HEK293 (cell line): Measurements from ENCODE around the gene XPO5.

ENCODE experiments used
- CTCF ChIA-PET: fragments of 350-600 bp; formaldehyde crosslinking; extraction: SDS; loops from one replicate; lab custom pipeline; 2021; ENCODE audit warnings: antibody characterized with exemption; lab: Yijun Ruan, JAX
- POLR2A ChIA-PET: fragments of 300-600 bp; formaldehyde crosslinking; extraction: SDS; loops from one replicate; lab custom pipeline; 2020; ENCODE audit warnings: antibody characterized with exemption, inconsistent platforms; lab: Yijun Ruan, JAX
- H3K27ac ChIP-seq: fragments of 200-500 bp; sonication (Bioruptor generic); 2 replicates; pipeline ENCODE4 v1.5.1; 2014; ENCODE audit warnings: low read depth, low read length, control low read depth, inconsistent platforms; ENCODE audit errors: extremely low read depth
- H3K36me3 ChIP-seq, 2 experiments: fragments of 200-500 bp in 1 of 2; sonication (Bioruptor generic) in 1 of 2; 1 replicate in 1 of 2; 2 replicates in 1 of 2; pipeline ENCODE4 v1.5.1; 2014 to 2017; ENCODE audit warnings: inconsistent platforms in 2 of 2, low read length in 2 of 2; ENCODE audit not compliant: control insufficient read depth in 2 of 2, insufficient read depth in 1 of 2
- H3K4me1 ChIP-seq: fragments of 200-500 bp; sonication (Bioruptor generic); 2 replicates; pipeline ENCODE4 v1.5.1; 2014; ENCODE audit warnings: mild to moderate bottlenecking, low read length, inconsistent platforms; ENCODE audit not compliant: control insufficient read depth, insufficient read depth
- H3K4me3 ChIP-seq: 2 replicates; pipeline ENCODE4 v1.5.1; 2011; ENCODE audit warnings: low read depth, mild to moderate bottlenecking, control low read depth, low read length, moderate library complexity
- H3K9me3 ChIP-seq: fragments of 200-500 bp; sonication (Bioruptor generic); 2 replicates; pipeline ENCODE4 v1.5.1; 2014; ENCODE audit warnings: low read depth, low read length, inconsistent platforms; ENCODE audit not compliant: control insufficient read depth, insufficient read depth
- IKZF3 ChIP-seq: fragments of 450-650 bp; IDR thresholded peaks from 2 replicates; pipeline ENCODE4 v1.5.0; 2018; ENCODE audit warnings: missing biosample characterization, mild to moderate bottlenecking, missing genetic modification characterization, moderate library complexity
- MYNN ChIP-seq: fragments of 450-650 bp; formaldehyde crosslinking; IDR thresholded peaks from 2 replicates; pipeline ENCODE4 v1.5.1; 2016; ENCODE audit warnings: missing biosample characterization, missing genetic modification characterization, borderline replicate concordance
- SP2 ChIP-seq: fragments of 450-650 bp; formaldehyde crosslinking; IDR thresholded peaks from 2 replicates; pipeline ENCODE4 v1.5.1; 2016; ENCODE audit warnings: missing biosample characterization, missing genetic modification characterization
- SP7 ChIP-seq: fragments of 450-650 bp; formaldehyde crosslinking; IDR thresholded peaks from 2 replicates; pipeline ENCODE4 v1.5.1; 2016; ENCODE audit warnings: missing biosample characterization, missing genetic modification characterization
- ZBTB10 ChIP-seq: fragments of 450-650 bp; formaldehyde crosslinking; IDR thresholded peaks from 2 replicates; pipeline ENCODE4 v1.5.1; 2016; ENCODE audit warnings: missing biosample characterization, missing genetic modification characterization
- ZBTB17 ChIP-seq: fragments of 450-650 bp; formaldehyde crosslinking; IDR thresholded peaks from 2 replicates; pipeline ENCODE4 v1.5.1; 2016; ENCODE audit warnings: missing biosample characterization, missing genetic modification characterization
- ZBTB20 ChIP-seq: fragments of 450-650 bp; formaldehyde crosslinking; IDR thresholded peaks from 2 replicates; pipeline ENCODE4 v1.5.1; 2016; ENCODE audit warnings: missing biosample characterization, missing genetic modification characterization
- ZBTB8A ChIP-seq: fragments of 450-650 bp; formaldehyde crosslinking; IDR thresholded peaks from 2 replicates; pipeline ENCODE4 v1.5.1; 2016; ENCODE audit warnings: missing biosample characterization, missing genetic modification characterization
- ZFHX2 ChIP-seq: fragments of 450-650 bp; formaldehyde crosslinking; conservative IDR thresholded peaks from 2 replicates; pipeline ENCODE4 v1.5.1; 2016; ENCODE audit warnings: missing biosample characterization, missing genetic modification characterization
- ZFP37 ChIP-seq: fragments of 450-650 bp; formaldehyde crosslinking; IDR thresholded peaks from 2 replicates; pipeline ENCODE4 v1.5.1; 2016; ENCODE audit warnings: missing biosample characterization, missing genetic modification characterization
- ZNF140 ChIP-seq: fragments of 450-650 bp; formaldehyde crosslinking; IDR thresholded peaks from 2 replicates; pipeline ENCODE4 v1.5.1; 2016; ENCODE audit warnings: missing biosample characterization, missing genetic modification characterization
- ZNF148 ChIP-seq: fragments of 450-650 bp; formaldehyde crosslinking; IDR thresholded peaks from 2 replicates; pipeline ENCODE4 v1.5.0; 2017; ENCODE audit warnings: missing biosample characterization, missing genetic modification characterization, borderline replicate concordance
- ZNF398 ChIP-seq: fragments of 450-650 bp; formaldehyde crosslinking; IDR thresholded peaks from 2 replicates; pipeline ENCODE4 v1.5.1; 2017; ENCODE audit warnings: missing biosample characterization, missing genetic modification characterization
- ZNF449 ChIP-seq: fragments of 450-650 bp; formaldehyde crosslinking; IDR thresholded peaks from 2 replicates; pipeline ENCODE4 v1.5.1; 2017; ENCODE audit warnings: missing biosample characterization, mild to moderate bottlenecking, missing genetic modification characterization, moderate library complexity
- ZNF529 ChIP-seq: fragments of 450-650 bp; formaldehyde crosslinking; IDR thresholded peaks from 2 replicates; pipeline ENCODE4 v1.5.1; 2017; ENCODE audit warnings: missing genetic modification characterization, missing biosample characterization; ENCODE audit not compliant: insufficient replicate concordance
- ZNF558 ChIP-seq: fragments of 450-650 bp; formaldehyde crosslinking; IDR thresholded peaks from 2 replicates; pipeline ENCODE4 v1.5.1; 2016; ENCODE audit warnings: missing biosample characterization, missing genetic modification characterization
- ZNF600 ChIP-seq: fragments of 450-650 bp; formaldehyde crosslinking; IDR thresholded peaks from 2 replicates; pipeline ENCODE4 v1.5.1; 2016; ENCODE audit warnings: missing biosample characterization, missing genetic modification characterization
- ZNF626 ChIP-seq: fragments of 450-650 bp; sonication (Bioruptor Pico); formaldehyde crosslinking; IDR thresholded peaks from 2 replicates; pipeline ENCODE4 v1.5.1; 2018; ENCODE audit warnings: missing biosample characterization, missing genetic modification characterization, inconsistent platforms
- ZNF645 ChIP-seq: fragments of 450-650 bp; formaldehyde crosslinking; IDR thresholded peaks from 2 replicates; pipeline ENCODE4; 2016; ENCODE audit warnings: missing biosample characterization, missing genetic modification characterization
- ZNF660 ChIP-seq: fragments of 450-650 bp; IDR thresholded peaks from 2 replicates; pipeline ENCODE4 v1.5.1; 2018; ENCODE audit warnings: missing biosample characterization, mild to moderate bottlenecking, missing genetic modification characterization
- ZNF76 ChIP-seq: fragments of 450-650 bp; formaldehyde crosslinking; IDR thresholded peaks from 2 replicates; pipeline ENCODE4; 2016; ENCODE audit warnings: low read depth, missing biosample characterization, missing genetic modification characterization, borderline replicate concordance
- ZSCAN18 ChIP-seq: fragments of 450-650 bp; formaldehyde crosslinking; IDR thresholded peaks from 2 replicates; pipeline ENCODE4 v1.5.1; 2016; ENCODE audit warnings: missing biosample characterization, missing genetic modification characterization
- ZSCAN30 ChIP-seq: fragments of 450-650 bp; IDR thresholded peaks from 2 replicates; pipeline ENCODE4 v1.5.1; 2018; ENCODE audit warnings: missing biosample characterization, mild to moderate bottlenecking, missing genetic modification characterization, moderate library complexity

XPO5 gene

GRCh38 chr6:43509984-43510826 lies 65.6 kb downstream of the XPO5 start, which contains the start of gene LRRC73:
TSS of gene LRRC73 (minus strand) at chr6:43510346. CDS start at chr6:43509785, 561 bp downstream.
- no peaks in the 10 kb centered on the region for H3K9me3 ChIP-seq
- CTCF ChIA-PET, result interaction anchor here (0.7 to 8.5 kb wide), 9 partner anchors 9 to 366 kb away, joined by 3 to 142 read pairs (median 4); partner anchors contain the start of genes DLK2 and ZNF318
- peaks cover 16 to 55% of the 10 kb centered on the region in 2 experiments for H3K36me3 ChIP-seq
- peak within 1 kb of the TSS; percentile 51 for H3K4me3 ChIP-seq
- POLR2A ChIA-PET, result interaction anchor here (0.6 to 2.2 kb wide), 10 partner anchors 9 to 600 kb away, joined by 3 to 8 read pairs (median 4); partner anchors contain the start of genes ABCC10, KLHDC3, TJAP1 and VEGFA
- H3K4me1 ChIP-seq, result no peaks in the 10 kb centered on the region
- no peak within 1 kb of the TSS; the same call in 1 of the 2 replicates for H3K27ac ChIP-seq
- TF ChIP-seq ZNF626 (tag by site-specific recombination), result no peak
- no peak for TF ChIP-seq ZNF76 (tag by site-specific recombination)
- TF ChIP-seq ZFHX2, result peak; percentile 91
- peak; percentile 71 for TF ChIP-seq ZBTB8A
- TF ChIP-seq ZNF148 (tag by site-specific recombination), result no peak
- TF ChIP-seq ZNF140 (tag by site-specific recombination), result peak; percentile 57; the same call in 1 of the 2 replicates
- no peak for TF ChIP-seq ZNF529
- peak; percentile 31; the same call in 1 of the 2 replicates for TF ChIP-seq MYNN (tag by site-specific recombination)
- TF ChIP-seq ZNF558, result no peak
- TF ChIP-seq SP7, result 0 out of 2 replicates have a peak, but pooled peaks have one; percentile 27
- TF ChIP-seq ZBTB10 (tag by site-specific recombination), result 0 out of 2 replicates have a peak, but pooled peaks have one; percentile 20
- peak; percentile 37; the same call in 1 of the 2 replicates for TF ChIP-seq ZNF398 (tag by site-specific recombination)
- peak; percentile 42; the same call in 1 of the 2 replicates for TF ChIP-seq ZBTB20 (tag by site-specific recombination)
- no peak for TF ChIP-seq ZNF645 (tag by site-specific recombination)
- peak; percentile 65; the same call in 1 of the 2 replicates for TF ChIP-seq ZNF660
- TF ChIP-seq ZFP37 (tag by site-specific recombination), result 0 out of 2 replicates have a peak, but pooled peaks have one; percentile 17
- TF ChIP-seq IKZF3 (tag by site-specific recombination), result no peak
- TF ChIP-seq ZNF449 (tag by site-specific recombination), result peak; percentile 82
- peak; percentile 85; the same call in 1 of the 2 replicates for TF ChIP-seq ZNF600 (tag by site-specific recombination)
- peak; percentile 60 for TF ChIP-seq ZBTB17
- peak; percentile 78 for TF ChIP-seq SP2
- no peak for TF ChIP-seq ZSCAN18 (tag by site-specific recombination)
- TF ChIP-seq ZSCAN30, result 0 out of 2 replicates have a peak, but pooled peaks have one; percentile 53
